ENCODE results near the gene CELSR2. TPM values are rescaled to one million over a fixed set of nuclear protein-coding genes. Genes with fewer than 3 reads are reported as not detected.

The CELSR2 gene
- total RNA-seq, 1 experiment from 2014 or later, result 4.2 TPM

GRCh38 chr1:109247401-109248365, 1.7 kb upstream of the CELSR2 start:
- in situ Hi-C loops (cut with HindIII; ENCODE audit: low sequenced_read_pairs), result no loop called here
- DNase-seq (ENCODE audit: low spot score), result peak; percentile 66

GRCh38 chr1:109248444-109248796, 919 bp upstream of the CELSR2 start:
- in situ Hi-C loops (cut with HindIII; ENCODE audit: low sequenced_read_pairs), result no loop called here
- no peak for DNase-seq (ENCODE audit: low spot score)

- in situ Hi-C loops (cut with HindIII; ENCODE audit: low sequenced_read_pairs), result no loop called here
- DNase-seq (ENCODE audit: low spot score), result peak; percentile 25
Measured at GRCh38 chr1:109249654-109250401, 489 bp downstream of the CELSR2 start.

DNA sequence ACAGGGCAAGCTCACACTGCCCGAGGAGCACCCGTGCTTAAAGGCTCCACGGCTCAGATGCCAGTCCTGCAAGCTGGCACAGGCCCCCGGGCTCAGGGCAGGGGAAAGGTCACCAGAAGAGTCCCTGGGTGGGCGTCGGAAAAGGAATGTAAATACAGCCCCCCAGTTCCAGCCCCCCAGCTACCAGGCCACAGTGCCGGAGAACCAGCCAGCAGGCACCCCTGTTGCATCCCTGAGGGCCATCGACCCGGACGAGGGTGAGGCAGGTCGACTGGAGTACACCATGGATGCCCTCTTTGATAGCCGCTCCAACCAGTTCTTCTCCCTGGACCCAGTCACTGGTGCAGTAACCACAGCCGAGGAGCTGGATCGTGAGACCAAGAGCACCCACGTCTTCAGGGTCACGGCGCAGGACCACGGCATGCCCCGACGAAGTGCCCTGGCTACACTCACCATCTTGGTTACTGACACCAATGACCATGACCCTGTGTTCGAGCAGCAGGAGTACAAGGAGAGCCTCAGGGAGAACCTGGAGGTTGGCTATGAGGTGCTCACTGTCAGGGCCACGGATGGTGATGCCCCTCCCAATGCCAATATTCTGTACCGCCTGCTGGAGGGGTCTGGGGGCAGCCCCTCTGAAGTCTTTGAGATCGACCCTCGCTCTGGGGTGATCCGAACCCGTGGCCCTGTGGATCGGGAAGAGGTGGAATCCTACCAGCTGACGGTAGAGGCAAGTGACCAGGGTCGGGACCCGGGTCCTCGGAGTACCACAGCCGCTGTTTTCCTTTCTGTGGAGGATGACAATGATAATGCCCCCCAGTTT, 1.3 kb downstream of the CELSR2 start:
- in situ Hi-C loops (cut with HindIII; ENCODE audit: low sequenced_read_pairs), result no loop called here
- no peak for DNase-seq (ENCODE audit: low spot score)

- in situ Hi-C loops (cut with HindIII; ENCODE audit: low sequenced_read_pairs), result no loop called here
Measured at GRCh38 chr1:109251277-109252166, 2.2 kb downstream of the CELSR2 start.

GRCh38 chr1:109252167-109252892, 3.0 kb downstream of the CELSR2 start:
- DNase-seq (ENCODE audit: low spot score), result no peak
- in situ Hi-C loops (cut with HindIII; ENCODE audit: low sequenced_read_pairs), result no loop called here

More at GRCh38 chr1:109251277-109252166, 2.2 kb downstream of the CELSR2 start:
- DNase-seq (ENCODE audit: low spot score), result no peak

- DNase-seq (ENCODE audit: low spot score), result peak; percentile 77
Measured at GRCh38 chr1:109252893-109253802, 3.8 kb downstream of the CELSR2 start.

GRCh38 chr1:109253803-109254620, 4.7 kb downstream of the CELSR2 start:
- in situ Hi-C loops (cut with HindIII; ENCODE audit: low sequenced_read_pairs), result no loop called here
- DNase-seq (ENCODE audit: low spot score), result no peak

More at GRCh38 chr1:109252893-109253802, 3.8 kb downstream of the CELSR2 start:
- in situ Hi-C loops (cut with HindIII; ENCODE audit: low sequenced_read_pairs), result no loop called here

DNA sequence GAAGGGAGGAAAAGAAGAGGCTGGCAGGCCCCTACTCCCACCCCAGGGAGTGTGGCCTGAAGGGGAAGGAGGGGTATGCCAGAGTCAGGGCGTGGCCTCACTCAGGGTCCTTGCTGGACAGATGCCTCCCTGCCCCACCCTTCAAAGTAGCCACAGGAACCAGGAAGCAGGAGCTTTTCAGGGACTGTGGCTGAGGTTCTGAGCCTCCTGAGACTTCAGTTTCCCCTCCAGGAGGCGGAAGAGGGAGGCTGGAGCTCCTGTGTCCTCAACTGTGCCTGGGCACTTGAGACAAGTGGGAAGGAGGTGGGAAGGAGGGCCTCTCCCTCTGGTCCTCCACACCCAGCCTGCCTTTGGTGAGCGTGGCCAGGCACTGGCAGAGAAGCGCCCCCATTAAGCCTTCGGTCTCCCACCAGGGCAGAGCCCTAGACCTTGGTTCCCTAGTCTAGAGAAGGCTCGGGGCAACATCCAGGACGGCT, 5.3 kb downstream of the CELSR2 start:
- DNase-seq (ENCODE audit: low spot score), result no peak
- in situ Hi-C loops (cut with HindIII; ENCODE audit: low sequenced_read_pairs), result no loop called here

DNA sequence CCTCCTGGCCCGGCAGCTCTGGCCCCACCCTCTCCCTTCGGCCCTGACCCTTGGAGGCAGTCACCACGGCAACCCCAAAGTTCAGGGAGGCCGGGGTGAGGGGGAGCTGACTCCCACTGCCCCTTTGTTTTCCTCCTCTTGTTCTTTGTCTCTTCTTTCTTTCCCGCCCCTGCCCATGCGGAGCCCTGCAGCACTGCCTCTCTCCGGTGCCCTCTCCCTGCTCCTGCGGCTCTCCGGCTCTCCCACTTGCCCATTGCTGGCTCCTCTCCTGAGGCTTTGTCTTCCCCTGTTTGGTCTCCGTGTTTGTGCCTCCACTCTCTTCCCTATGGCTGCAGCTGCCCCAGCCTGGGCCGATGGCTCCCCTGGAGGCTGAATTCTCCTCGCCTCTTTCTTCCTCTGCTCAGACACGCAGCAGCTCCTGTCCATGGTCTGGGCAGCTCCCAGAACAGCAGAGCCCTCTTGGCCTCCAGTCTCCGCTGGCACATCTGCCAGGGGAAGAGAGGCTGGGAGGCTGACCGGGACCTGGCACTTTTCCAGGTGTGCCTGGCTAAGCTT, 5.8 kb downstream of the CELSR2 start:
- in situ Hi-C loops (cut with HindIII; ENCODE audit: low sequenced_read_pairs), result no loop called here
- peak; percentile 32 for DNase-seq (ENCODE audit: low spot score)

DNA sequence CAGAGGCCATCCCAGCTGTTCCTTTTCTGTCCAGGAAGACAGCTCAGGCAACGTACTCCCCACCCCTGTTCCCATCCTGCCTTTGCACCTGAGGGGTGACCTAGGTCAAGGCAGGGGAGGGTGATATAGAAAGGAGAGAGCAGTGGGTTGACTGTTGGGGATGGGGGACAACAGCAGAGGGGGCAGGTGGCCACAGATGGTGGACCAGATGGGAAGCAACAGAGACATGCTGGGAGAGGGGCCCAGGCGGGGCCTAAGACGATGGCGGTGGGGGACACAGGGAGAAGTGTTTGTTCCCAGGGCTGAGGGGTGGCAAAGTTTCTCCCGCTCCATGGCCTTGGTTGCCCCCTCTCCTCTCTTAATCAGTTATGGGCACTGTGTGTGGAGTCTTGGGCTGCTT, 6.3 kb downstream of the CELSR2 start:
- DNase-seq (ENCODE audit: low spot score), result no peak
- in situ Hi-C loops (cut with HindIII; ENCODE audit: low sequenced_read_pairs), result no loop called here

- in situ Hi-C loops (cut with HindIII; ENCODE audit: low sequenced_read_pairs), result no loop called here
Measured at GRCh38 chr1:109256085-109256484, 6.7 kb downstream of the CELSR2 start.

DNA sequence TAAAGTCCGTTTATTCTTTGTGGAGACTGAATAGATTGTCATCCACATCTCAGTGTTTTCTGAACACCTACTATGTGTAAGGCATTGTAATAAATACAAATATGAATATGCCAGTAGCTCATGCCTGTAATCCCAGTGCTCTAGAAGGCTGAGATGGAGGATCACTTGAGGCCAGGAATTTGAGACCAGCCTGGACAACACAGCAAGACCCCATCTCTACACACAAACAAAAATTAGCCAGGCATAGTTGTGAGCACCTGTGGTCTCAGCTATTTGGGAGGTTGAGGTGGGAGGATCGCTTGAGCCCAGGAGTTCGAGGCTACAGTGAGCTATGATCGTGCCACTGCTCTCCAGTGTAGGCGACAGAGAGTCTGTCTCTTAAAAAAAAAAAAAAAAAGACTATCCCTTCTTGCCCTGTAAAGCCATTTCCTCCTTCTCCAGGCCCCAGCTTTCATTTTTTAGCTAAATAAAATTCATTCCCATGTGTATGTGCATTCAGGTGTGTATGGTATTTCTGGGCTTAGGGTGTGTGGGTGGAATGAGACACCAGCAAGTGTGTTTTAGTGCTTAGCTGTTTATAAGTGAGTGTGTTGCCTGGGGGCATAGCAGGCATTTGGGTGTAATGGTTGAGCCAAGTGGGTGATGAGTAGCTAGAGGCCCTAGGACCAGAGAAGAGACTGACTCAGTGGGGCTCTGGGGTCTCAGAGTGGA, 7.8 kb downstream of the CELSR2 start:
- in situ Hi-C loops (cut with HindIII; ENCODE audit: low sequenced_read_pairs), result no loop called here
- no peak for DNase-seq (ENCODE audit: low spot score)

More at GRCh38 chr1:109256085-109256484, 6.7 kb downstream of the CELSR2 start:
- no peak for DNase-seq (ENCODE audit: low spot score)

DNA sequence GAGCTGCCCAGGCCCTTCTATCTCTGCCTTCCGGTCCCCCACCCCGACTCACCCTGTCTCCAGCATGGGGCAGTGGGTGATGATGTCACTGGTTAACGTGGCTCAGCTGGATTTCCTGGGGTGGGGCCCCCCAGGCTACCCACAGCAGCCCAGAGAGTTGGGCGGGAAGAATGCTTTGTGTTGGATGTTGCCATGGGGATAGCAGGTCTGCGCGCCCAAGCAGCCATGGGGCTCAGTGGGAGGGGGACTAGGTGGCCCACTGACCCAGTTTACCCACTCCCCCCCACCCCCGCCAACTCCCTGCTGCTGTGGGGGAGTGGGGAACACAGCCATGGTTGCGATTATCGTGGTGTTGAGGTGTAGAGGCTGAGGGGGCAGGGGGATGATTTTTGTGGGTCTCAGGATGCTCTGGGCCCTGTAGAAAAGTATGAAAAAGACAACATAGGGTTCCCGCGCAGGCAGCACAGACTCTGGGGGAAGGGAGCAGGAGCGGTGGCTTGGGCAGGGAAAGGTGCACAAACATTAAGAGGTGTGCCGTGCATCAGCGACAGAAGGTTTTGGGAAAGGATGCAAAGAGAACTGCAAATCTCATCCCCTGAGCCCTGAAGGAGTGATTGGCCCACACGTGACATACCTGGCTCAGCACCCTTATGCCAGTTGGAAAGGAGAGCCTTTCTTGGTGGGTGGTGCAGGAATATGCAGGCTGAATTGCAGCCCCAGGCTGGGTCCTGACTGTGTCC, 8.5 kb downstream of the CELSR2 start:
- DNase-seq (ENCODE audit: low spot score), result no peak
- in situ Hi-C loops (cut with HindIII; ENCODE audit: low sequenced_read_pairs), result no loop called here

Data from G401 (cell line).